SK-N-SH treated with all-trans-retinoic acid at 6 μM for 48 hours (cell line): ENCODE data around the gene ADAMTS2.

Experiments
- RARB ChIP-seq: fragments of 250-450 bp; sonication (Bioruptor Pico); IDR thresholded peaks from 2 replicates; pipeline ENCODE4 v1.8.0; 2021; ENCODE audit warnings: mild to moderate bottlenecking, moderate library complexity
- TOX ChIP-seq: fragments of 250-450 bp; sonication (Bioruptor Pico); IDR thresholded peaks from 2 replicates; pipeline ENCODE4 v1.8.0; 2021; ENCODE audit warnings: mild to moderate bottlenecking, moderate library complexity, borderline replicate concordance
- ZFP3 ChIP-seq: fragments of 250-450 bp; sonication (Bioruptor Pico); IDR thresholded peaks from 2 replicates; pipeline ENCODE4 v1.5.0; 2020; ENCODE audit warnings: mild to moderate bottlenecking, moderate library complexity
- ZNF565 ChIP-seq: fragments of 450-650 bp; formaldehyde crosslinking; conservative IDR thresholded peaks from 2 replicates; pipeline ENCODE4 v1.5.0; 2020; ENCODE audit warnings: low read depth, mild to moderate bottlenecking, moderate library complexity
- TF ChIP-seq, protein P1 (sequence below): fragments of 250-450 bp; sonication (Bioruptor Pico); IDR thresholded peaks from 2 replicates; pipeline ENCODE4 v1.5.1; 2020; ENCODE audit warnings: low read depth, mild to moderate bottlenecking, moderate library complexity

DNA sequence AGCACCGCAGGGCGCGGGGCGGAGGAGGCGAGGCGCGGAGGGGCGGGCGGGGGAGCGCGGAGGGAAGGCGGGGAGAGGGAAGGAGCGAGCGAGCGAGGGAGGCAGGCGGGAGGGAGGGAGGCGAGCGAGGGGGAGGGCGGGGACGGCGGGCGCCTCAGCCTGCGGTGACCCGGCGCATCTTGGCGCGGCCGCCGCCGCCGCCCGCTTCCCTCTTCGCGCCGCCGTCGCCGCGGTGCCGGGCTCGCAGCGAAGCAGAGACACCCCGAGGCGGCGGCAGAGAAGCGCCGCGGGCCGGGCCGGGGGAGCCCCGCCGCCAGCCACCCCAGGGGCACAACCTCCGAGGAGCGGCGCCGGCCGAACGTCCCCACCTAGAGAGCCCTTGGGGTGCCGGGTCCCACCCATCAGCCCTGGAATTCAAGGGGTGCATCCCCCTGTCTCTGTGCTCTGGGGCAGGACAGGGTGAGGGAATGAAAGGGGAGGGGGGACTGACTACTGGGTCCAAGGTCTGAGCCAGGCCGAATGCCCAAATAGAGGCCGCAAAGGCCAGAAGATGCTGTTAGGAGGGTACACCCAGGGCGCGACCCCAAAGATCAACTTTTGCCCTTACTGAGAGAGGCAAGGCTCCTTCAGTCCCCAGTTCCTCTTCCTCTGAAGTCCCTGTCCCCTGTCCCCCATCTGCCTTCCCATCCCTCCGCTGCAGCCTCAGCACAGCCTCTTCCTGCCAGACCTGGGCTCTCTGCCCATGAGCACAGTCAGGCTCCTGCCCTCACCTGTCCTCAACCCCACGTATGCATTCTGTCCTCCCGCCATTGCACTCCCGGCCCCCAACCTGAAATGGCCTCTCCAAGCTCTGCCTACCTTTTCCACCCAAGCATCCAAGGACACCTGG is at the start of gene ADAMTS2:
- TF ChIP-seq, protein P1, sequence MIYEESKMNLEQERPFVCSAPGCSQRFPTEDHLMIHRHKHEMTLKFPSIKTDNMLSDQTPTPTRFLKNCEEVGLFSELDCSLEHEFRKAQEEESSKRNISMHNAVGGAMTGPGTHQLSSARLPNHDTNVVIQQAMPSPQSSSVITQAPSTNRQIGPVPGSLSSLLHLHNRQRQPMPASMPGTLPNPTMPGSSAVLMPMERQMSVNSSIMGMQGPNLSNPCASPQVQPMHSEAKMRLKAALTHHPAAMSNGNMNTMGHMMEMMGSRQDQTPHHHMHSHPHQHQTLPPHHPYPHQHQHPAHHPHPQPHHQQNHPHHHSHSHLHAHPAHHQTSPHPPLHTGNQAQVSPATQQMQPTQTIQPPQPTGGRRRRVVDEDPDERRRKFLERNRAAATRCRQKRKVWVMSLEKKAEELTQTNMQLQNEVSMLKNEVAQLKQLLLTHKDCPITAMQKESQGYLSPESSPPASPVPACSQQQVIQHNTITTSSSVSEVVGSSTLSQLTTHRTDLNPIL (CRISPR knock-in tag) = no peak
- TF ChIP-seq RARB = no peak
- no peak for TF ChIP-seq ZNF565 (CRISPR knock-in tag)
- no peak for TF ChIP-seq TOX
- no peak for TF ChIP-seq ZFP3 (CRISPR knock-in tag)
